Stimulated activated CD4-positive, alpha-beta T cell treated with anti-CD3 and anti-CD28 coated beads, Interleukin-2, amount 100 ng/mL, for 24 hours (primary cell): Measurements from ENCODE around the gene TCERG1L.

Experiments
- DNase-seq, 2 donors: peaks; one replicate each; pipeline ENCODE4 v3.0.0-alpha.2; 2020

Gene TCERG1L

DNA sequence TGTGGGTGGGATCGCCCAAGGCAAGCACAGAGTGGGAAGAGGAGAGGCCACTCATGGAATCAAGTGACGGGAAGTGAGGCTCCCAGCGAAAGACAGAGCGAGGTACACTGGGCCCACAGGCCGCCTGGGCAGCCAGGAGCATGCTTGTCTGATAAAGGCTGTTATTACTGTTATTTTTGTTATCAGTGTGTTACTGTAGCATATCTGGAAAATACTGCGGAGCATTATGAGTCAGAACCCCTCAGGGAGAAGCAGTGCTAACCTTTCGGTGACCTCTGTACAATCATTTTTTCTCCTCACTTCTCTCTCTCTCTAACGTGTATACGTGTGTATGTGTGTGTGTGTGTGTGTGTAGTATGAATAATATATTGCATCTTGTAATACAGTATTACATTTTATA lies 3.8 kb upstream of the TCERG1L start:
- no peak for DNase-seq

DNA sequence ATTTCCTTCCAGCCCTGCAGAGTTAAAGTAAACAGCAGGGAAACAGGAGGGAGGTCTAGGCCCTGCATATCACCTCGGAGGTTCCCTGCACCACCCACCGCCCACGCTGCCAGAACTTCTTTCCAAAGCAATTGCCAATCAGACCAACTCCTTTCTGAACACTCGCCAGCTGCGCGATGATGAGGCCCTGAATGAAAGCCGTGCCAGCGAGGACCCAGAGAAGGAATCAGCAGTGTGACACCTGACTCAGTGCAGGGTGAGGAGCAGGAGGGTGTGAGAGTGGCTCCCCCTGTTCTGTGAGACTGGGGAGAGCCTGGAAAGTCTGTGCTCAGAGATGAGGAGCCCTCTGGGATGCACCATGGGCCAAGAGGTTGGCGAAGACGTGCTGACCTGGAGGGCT lies 3.3 kb upstream of the TCERG1L start:
- no peak for DNase-seq

DNA sequence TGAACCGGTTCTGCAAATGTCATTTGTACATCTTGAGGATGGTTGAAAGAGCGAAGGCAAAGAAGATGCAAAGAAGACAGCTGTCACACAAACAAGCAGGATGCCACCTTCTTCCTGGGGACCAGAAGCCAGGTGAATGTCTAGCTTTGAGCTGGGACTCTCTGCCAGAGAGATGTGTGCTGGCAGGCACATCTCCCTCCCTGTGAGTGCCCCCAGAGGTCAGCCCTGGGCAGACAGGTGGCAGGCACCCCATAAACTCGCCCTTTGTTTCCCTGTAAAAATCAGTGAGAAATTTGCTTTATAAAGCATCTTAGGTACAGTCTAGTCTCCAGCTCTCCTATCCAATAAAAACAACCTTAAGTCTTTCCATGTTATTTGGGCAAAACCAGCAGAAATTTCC lies 2.6 kb upstream of the TCERG1L start:
- no peak for DNase-seq

DNA sequence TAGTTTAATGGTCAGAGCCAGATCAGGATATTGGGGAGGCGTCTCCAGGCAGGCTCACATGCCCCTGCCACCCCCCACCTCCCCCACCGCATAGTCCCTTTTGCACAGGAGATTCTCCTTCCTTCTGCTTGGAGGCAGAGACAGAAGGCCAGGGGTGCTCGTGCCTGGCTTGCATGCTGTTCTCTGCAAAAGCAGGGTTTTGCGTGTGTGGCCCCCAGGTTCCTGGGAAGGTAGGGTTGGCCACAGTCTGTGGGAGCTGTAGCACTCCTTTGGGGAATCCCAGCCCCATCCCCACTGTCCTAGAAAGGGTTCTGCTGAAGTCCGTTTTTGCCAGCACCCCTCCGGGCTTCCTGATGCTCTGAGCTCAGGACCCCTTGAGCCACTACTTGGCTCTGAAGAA lies 1.9 kb upstream of the TCERG1L start:
- DNase-seq, result no peak

DNA sequence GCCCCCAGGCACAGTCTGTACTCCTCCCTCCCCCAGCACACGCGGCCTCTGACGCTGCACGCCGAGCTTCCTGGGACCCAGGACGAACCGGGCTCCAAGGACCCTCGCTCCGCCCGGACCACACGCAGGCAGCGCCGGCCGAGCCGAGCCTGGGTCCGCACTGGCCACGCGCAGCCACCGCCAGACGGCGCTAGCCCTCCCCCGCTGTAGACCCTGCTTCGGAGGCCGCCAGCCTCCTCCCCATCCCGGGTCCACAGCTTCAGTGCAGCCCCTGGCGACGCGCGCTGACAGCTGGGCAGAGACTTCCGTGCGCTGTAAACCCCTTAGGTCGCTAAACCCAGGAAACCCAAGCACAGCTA lies 936 bp upstream of the TCERG1L start:
- DNase-seq, result peak in 1 of 2 donors; percentile 42

DNA sequence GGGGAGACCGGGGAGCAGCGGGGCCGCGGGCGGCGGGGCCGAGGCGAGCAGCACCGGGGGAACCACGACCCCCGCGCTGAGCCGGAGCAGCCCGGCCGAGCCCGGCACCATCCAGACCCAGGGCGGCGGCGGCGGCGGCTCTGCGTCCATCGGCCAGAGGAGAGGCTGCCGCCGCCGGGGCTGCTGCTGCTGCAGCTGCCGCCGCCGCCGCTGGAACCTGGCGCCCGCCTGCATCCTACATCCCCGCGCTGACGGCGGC lies 190 bp downstream of the TCERG1L start:
- DNase-seq, result no peak

DNA sequence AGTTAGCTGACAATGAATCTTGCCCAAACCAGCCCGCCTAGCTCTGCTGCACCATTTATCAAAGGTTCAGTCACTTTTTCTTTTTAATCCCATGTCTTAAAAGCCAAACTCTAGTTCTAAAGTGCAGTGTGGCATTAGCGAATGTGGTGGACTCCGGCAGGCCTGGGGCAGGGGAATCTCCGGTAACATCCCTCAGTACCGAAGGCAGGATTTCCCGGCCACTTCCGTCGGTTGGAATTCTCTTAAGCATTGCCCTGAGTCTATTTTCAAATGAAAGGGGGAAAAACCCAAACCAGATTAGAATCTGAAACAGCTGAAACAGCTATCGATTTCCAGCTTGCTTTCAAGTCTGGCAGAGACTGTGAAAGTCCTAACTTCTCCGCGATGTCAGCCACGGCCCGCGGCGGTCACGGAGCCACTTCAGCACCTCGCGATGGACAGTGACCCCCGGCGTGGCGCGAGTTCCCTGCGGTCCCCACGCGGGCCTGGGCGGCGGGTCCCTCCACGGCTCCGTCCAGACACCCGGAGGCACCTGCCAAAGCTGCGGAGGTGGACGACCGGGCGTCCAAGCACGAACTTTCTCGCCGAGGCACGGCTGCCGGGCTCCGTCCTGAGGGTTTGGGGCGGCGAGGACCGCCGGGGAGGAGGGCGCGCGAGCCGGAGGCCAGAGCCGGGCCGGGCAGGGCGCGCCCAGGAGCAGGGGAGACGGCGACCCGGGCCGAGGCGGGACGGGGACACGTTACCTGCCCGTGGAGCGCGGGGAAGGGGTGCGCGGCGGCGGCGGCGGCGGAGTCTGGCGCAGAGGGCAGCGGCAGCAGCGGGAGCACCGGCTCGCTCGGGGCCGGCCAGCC lies 745 bp downstream of the TCERG1L start:
- DNase-seq, result peak in 1 of 2 donors; percentile 15

DNA sequence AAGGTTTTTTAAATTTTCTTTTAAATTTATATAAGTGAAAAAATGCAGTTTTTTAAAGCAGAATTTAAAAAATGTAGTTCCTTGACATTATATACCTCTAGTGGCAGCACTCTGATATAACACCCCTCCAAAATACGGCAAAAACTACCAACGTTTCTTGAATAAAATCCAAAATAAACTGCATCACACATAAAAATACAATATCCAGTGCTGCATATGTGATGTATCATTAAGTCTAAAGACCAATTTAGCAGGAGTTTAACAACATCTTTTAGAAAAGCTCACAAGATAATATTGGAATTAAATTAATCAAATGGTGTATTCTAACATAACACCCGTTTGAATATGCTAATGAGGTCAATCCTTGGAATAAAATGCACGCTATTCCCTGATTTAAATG lies 1.4 kb downstream of the TCERG1L start:
- no peak for DNase-seq

DNA sequence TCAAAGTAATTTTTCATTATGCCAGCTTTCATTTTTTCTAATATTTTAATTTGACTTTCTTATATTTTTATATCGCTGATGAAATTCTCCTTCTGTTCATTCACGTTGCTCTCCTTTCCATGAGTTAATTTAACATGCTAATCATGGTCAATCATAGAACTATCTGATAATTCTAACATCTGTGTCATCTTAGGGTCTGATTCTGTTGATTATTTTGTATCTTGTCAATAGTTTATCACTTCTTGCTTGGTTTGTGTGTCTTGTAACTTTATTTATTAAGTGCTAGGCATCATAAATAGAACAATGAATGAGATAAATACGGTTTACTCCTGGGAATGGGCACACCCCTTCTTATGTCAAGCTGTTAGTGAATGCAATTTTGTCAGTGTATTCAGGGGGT lies 11.0 kb downstream of the TCERG1L start:
- DNase-seq, result no peak

DNA sequence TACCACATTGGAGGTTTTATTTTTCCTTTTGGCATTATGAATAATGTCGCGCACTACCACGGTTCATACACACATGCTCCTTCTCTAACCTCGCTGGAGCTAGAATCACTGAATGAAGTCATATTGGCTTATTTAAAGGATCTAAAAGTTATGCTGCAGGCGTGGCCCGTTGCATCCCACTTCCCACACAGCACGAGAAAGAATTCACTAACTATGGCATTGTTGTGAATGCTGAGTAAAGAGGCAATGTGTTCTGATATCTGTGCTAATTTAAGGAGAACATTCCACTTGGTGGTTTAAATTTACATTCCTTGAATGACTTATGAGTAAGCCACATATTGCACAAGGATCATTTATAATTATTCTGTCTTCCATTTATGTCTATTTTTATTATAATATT lies 20.7 kb downstream of the TCERG1L start:
- no peak for DNase-seq

DNA sequence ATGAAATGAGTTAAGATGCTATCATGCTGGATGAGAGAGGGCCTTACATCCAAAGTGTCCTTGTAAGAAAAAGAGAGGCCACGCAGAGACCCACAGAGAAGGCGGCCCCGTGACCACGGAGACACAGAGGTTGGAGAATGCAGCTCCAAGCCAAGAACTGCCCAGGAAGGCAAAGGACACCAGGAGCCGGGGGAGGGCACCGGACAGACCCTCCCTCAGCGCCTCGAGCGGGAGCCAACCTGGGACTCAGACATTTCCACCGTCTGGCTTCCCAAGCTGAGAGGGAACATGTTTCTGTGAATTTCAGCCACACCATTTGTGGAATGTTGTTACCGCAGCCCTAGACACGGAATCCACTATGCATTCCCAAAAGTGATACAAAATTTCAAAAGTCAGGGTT lies 22.9 kb downstream of the TCERG1L start:
- no peak for DNase-seq

DNA sequence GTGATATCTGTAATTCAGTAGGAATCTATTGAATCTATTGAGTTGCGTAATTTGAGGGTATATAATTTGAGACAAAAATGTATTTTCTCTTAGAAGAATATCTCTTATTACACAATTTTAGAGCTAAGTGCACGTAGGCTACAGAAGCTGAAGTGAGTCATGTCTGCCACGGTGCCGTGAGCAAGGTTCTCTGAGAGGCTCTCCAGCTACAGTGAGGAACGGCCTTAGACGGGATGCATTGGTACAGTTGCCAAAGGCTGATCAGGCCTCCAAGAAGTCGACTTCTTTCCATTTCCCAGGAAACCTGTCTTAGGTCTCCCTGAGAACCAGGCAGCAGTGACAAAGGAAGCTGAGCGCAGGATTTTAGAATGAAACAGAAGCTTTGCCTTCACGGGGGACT lies 28.6 kb downstream of the TCERG1L start:
- no peak for DNase-seq

DNA sequence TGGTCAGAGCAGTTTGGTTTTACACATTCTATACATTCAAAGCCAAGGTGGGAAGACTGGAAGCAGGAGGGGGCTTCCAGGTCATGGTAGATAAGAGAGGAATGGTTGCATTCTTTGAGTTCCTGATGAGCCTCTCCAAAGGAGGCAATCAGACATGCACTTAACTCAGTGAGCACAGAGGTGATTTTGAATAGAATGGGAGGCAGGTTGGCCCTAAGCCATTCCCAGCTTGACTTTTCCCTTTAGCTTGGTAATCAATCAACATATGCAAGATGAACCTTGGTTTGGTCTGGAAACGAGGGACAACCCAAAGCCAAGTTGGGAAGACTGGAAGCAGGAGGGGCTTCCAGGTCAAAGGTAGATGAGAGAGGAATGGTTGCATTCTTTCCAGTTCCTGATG lies 31.4 kb downstream of the TCERG1L start:
- no peak for DNase-seq

DNA sequence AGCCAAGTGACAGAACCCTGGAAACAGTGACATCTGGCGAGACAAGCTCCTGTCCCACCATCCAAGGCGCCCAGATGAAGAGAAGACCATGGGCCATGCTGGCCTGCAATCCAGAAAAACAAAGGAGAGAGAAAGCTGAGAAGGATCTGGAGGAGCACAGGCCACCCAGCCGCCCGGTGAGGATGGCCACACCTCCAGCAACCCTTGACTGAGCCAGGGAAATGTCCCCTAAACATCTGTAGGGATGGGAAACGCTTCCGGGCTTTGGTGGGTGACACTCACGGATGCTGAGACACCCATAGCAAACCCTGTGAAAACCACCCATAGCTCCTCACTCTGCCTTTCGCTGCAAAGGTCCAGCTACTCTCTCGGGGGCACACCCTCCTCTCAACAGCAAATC lies 32.0 kb downstream of the TCERG1L start:
- DNase-seq, result no peak

DNA sequence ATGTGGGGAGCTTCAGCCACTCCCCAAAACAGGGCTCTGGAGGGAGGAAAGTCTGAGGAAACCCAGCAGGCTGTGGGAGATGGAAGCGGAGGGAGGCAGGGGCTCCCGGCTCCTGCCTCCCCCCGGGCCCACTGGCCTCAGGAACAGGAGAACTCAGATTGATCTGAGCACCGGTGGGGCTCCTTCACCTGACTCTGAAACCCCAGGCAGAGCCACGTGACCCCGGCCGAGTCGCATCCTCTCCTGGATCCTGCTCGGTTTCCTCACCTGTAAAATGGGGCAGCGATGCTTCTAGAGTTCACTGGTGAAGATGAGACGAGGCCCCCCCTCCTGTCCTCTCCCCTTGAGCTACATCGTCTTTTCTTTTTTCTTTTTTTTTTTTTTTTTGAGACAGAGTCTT lies 33.6 kb downstream of the TCERG1L start:
- no peak for DNase-seq

DNA sequence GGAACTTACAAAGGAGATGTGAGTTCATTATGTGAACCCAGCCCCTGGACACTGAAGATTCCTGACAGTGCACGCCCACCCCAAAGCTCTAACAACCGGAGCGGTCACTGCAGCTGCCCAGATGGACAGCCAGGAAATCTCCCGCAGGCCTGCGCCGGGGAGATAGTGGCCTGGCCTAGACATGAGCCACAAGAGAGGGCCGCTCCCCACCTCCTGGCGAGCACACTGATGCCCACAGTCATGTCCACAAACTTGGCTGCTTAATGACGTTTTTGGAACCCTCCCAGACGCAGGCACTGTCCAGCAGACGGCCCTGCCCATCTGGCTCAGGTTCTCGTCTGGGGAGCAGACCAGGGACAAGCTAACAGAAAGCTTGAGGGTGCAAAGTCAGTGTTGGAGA lies 34.2 kb downstream of the TCERG1L start:
- no peak for DNase-seq

DNA sequence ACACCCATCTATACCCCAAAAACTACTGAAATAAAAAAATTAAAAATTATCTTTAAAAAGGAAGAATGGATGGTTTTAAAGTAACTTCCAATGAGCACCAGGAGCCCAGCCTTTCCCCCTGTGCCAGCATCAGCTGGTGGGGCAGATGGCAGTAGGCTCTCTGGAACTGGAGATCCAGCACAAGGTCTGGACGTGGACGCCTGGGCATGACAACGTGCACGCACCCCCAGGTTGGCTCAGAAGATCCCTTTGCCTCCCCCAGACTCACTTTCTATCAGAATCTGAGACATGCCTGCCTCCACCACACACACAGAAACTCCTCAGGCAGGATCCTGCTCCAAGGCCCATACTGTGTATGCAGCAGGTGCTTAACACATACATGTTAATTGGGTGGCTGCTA lies 35.8 kb downstream of the TCERG1L start:
- no peak for DNase-seq

DNA sequence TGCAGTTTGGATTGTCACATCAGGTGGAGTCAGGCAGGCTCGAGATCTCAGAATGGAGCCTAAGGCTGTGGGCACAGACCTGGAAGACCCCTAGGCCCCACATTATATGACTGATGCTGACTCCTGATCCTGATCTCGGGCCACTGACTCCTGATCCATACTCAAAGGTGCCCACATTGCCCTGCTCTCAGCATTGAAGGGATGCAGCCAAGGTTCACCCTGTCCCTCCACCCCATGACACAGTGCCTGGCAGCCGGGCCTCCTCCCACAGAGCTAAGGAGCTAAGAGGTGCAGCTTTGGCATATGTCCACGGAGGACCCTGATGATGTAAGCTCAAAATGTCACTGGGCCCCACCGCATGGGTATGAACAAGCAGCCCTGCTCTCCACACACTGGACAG lies 36.6 kb downstream of the TCERG1L start:
- no peak for DNase-seq

DNA sequence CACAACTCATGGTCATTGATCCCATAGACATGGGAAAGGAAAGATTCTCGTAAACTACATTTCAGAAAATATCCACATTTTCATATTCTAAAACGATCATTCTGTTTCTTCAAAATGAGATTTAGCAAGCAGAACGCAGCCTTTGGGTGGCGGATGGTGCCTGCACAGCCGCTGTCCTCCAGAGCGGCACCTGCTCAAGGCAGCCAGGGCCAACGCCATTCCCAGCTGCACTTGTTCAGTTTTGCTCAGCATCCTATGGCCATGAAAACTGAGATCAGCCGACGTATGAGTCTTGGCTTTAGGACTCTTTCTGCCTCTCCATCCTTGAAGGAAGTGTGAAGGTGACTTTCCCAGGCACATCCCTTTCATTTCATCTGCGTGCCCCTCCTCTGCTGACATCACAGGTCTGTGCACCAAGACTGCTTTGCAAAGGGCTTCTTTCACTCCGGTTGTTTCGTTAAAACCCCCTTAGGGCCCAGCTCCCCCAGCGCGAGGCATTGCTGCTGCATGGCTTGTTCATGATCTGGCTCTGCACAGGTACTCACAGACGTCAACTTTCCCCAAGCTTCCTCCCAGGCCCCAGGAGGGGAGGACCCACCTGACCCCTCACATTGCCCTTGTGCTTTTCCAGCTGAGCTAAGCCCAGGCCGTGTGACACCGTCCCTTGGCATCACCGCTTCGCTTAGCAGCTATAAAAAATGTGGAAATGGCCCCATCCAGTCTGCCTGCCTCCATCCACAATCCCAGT lies 37.2 kb downstream of the TCERG1L start:
- DNase-seq, result no peak

DNA sequence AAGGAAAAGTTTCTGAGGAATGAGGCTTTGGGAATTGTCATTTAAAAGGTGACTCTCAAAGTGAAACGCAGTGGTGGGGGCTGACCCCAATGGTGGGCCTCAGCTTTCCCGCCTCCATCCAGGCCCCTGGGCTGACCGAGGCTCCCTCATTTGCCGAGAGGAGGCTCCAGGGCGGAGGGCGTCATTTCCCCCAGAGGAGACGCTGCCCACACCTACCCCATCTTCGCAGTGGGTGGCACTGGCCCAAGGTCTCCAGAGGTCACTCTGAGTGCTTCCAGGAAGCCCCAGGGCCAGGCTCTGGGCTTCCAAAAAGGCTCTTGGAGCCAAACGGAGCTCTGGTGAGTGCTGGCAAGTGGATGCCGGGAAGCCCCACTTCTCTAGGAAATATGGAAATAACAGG lies 38.0 kb downstream of the TCERG1L start:
- DNase-seq, result no peak

DNA sequence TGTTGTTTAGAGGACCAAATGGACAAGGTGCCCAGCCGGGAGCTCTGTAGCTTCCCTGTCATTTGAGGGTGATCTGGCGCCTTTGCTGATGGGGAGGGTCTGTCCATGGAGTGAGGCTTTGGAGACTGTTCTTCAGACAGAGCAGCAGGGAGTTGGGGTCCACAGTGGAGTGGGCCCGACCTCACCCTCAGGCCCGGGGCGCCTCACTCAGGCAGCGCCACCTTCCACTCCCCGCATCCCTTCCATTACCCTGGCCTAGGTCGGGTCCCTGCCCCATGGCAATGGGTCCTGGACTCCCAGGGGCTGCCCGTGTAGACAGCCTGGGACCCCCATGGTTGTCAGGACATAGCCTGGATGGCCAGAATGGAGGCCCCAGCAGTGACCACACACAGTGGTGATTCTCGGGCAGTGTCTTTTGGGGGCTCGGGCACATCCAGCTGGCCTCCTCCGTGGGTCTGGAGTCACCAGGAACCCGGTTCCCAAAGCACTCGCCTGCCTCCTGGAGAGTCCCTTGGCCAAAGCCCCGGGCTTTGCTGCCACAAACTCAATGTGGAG lies 38.5 kb downstream of the TCERG1L start:
- no peak for DNase-seq

DNA sequence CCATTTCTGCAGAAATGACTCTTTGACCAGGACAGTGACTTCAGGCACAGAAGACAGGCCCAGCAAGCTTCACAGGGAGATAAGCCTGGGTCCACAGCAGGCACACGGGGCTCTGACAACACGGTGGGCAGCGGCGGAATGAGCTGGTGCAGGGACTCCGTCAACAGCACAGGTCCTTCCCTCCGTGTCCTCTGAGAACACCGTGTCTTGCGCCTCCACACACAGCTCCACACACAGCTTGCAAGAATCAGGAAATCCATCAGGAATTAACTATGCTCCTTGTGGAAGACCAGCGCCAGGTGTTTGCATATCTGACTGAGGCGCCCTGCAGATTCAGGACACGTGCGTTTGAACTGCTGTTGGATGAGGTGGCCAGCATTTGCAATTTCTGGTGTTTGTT lies 39.6 kb downstream of the TCERG1L start:
- no peak for DNase-seq

DNA sequence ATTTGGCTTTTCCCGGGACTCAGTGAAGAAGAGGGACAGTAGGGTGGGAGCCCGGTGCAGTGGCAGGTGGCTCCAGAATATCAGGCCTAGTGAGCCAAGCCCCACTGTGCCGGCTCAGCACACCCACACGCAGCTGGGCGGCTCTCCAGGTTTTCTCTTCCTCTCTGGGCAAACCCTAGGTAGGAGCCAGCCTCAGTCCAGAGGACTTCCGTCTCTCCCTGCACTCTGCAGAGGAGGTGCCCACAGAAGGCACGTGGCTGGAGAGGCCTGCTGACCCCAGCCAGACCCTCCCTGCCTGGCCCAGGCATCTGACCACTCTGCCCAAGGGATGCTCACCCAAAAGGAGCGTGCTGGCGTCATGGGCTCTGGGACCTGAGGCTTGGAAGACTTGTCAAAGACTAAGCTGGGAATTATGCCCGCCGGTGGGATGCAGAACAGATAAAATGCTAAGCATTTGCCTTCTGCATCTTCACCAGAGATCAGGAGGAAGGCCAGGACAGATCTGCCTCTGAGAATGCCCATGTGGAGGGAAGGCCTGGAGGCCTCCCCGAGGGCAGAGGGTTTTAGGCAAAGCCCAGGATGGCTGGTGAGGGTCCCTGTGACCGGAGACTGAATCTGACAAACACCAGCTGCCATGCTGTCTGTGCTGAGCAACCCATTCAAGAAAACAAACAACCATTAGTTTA lies 40.2 kb downstream of the TCERG1L start:
- no peak for DNase-seq
